A549 (cell line): ENCODE data around the gene SNX11. TPM values are rescaled to one million over a fixed set of nuclear protein-coding genes. Genes with fewer than 3 reads are reported as not detected.
A peak's percentile ranks its signal among the peaks of the same experiment; 100 is the strongest.

ENCODE experiments used
- CBX8 ChIP-seq: fragments of 200-600 bp; sonication (generic); IDR thresholded peaks from 2 replicates; pipeline ENCODE4 v1.6.1; 2016
- CHD2 ChIP-seq: fragments of 150-350 bp; IDR thresholded peaks from 2 replicates; pipeline ENCODE4 v1.6.1; 2014; ENCODE audit warnings: low read length; ENCODE audit not compliant: partially characterized antibody
- EHMT2 ChIP-seq: fragments of 200-600 bp; sonication (generic); IDR thresholded peaks from 2 replicates; pipeline ENCODE4 v1.6.1; 2016; ENCODE audit warnings: antibody characterized with exemption, low read depth, mild to moderate bottlenecking, moderate library complexity
- FOXS1 ChIP-seq: fragments of 250-450 bp; sonication (Bioruptor Pico); IDR thresholded peaks from 2 replicates; pipeline ENCODE4 v1.5.0; 2020; ENCODE audit warnings: mild to moderate bottlenecking, moderate library complexity
- HEYL ChIP-seq: fragments of 250-450 bp; sonication (Bioruptor Pico); IDR thresholded peaks from 2 replicates; pipeline ENCODE4 v1.8.0; 2021; ENCODE audit warnings: mild to moderate bottlenecking, moderate library complexity
- HOXB5 ChIP-seq: fragments of 250-450 bp; sonication (Bioruptor Pico); IDR thresholded peaks from 2 replicates; pipeline ENCODE4 v1.5.0; 2020; ENCODE audit warnings: mild to moderate bottlenecking, moderate library complexity
- JUN ChIP-seq, 2 experiments: fragments of >200 bp; sonication (Bioruptor Twin); formaldehyde crosslinking; IDR thresholded peaks; 2 replicates in 1 of 2; 3 replicates in 1 of 2; pipeline ENCODE4 v1.6.1; 2016 to 2017
- JUNB ChIP-seq: fragments of >200 bp; sonication (Bioruptor Twin); formaldehyde crosslinking; IDR thresholded peaks from 2 replicates; pipeline ENCODE4 v1.6.1; 2016
- KDM1A ChIP-seq: fragments of 200-600 bp; sonication (generic); IDR thresholded peaks from 2 replicates; pipeline ENCODE4 v1.6.1; 2016; ENCODE audit warnings: low read depth, mild to moderate bottlenecking
- MAZ ChIP-seq: fragments of 150-350 bp; IDR thresholded peaks from 2 replicates; pipeline ENCODE4 v1.6.1; 2014; ENCODE audit warnings: antibody characterized with exemption, low read depth, low read length, borderline replicate concordance
- RARB ChIP-seq: fragments of 250-450 bp; sonication (Bioruptor Pico); IDR thresholded peaks from 2 replicates; pipeline ENCODE4 v1.8.0; 2021; ENCODE audit warnings: mild to moderate bottlenecking, moderate library complexity
- RFX5 ChIP-seq: fragments of 450-650 bp; IDR thresholded peaks from 2 replicates; pipeline ENCODE4 v1.7.1; 2014; ENCODE audit warnings: antibody characterized with exemption, mild to moderate bottlenecking, moderate library complexity
- TFCP2L1 ChIP-seq: fragments of 250-450 bp; sonication (Bioruptor Pico); IDR thresholded peaks from 2 replicates; pipeline ENCODE4 v1.5.0; 2021; ENCODE audit warnings: mild to moderate bottlenecking
- TP53 ChIP-seq: fragments of 250-450 bp; sonication (Bioruptor Pico); IDR thresholded peaks from 2 replicates; pipeline ENCODE4 v1.5.0; 2021; ENCODE audit warnings: mild to moderate bottlenecking, moderate library complexity
- ZFP36 ChIP-seq: fragments of 450-650 bp; IDR thresholded peaks from 2 replicates; pipeline ENCODE4 v1.6.1; 2014; ENCODE audit warnings: borderline replicate concordance; ENCODE audit not compliant: partially characterized antibody
- polyA plus RNA-seq, 4 experiments: library from polyadenylated mRNA; depleted of rRNA in 3 of 4; stranded (reverse); fragments of >200 nt; fragmentation: RNase III in 1 of 4; extraction: RNeasy Plus Mini Kit Qiagen cat#74134 plus additional on column Dnase treatment in 1 of 4; gene quantifications; 2 replicates in 3 of 4; 3 replicates in 1 of 4; pipeline ENCODE4 v1.2.3, GENCODE V29; 2011 to 2017
- TF ChIP-seq, protein P1 (sequence below): fragments of 200-600 bp; sonication (generic); IDR thresholded peaks from 2 replicates; pipeline ENCODE4 v1.6.1; 2016; ENCODE audit warnings: antibody characterized with exemption, mild to moderate bottlenecking, moderate library complexity
- TF ChIP-seq, protein P2 (sequence below): fragments of >200 bp; sonication (Bioruptor Twin); formaldehyde crosslinking; IDR thresholded peaks from 3 replicates; pipeline ENCODE4 v1.5.1; 2016
- TF ChIP-seq, protein P3 (sequence below): IDR thresholded peaks from 2 replicates; pipeline ENCODE4 v1.6.1; 2012
- TF ChIP-seq, protein P4 (sequence below): fragments of >200 bp; sonication (Bioruptor Twin); formaldehyde crosslinking; IDR thresholded peaks from 2 replicates; pipeline ENCODE4 v1.6.1; 2016
- TF ChIP-seq, protein P5 (sequence below): fragments of 250-450 bp; sonication (Bioruptor Pico); IDR thresholded peaks from 2 replicates; pipeline ENCODE4 v1.5.0; 2021; ENCODE audit warnings: mild to moderate bottlenecking, moderate library complexity, borderline replicate concordance
- TF ChIP-seq, protein P6 (sequence below): IDR thresholded peaks from 2 replicates; pipeline ENCODE4 v1.6.1; 2012

SNX11 gene
- polyA plus RNA-seq, 2 of the 4 experiments (the other 2 are of a cell fraction) = 22.3 to 28.4 TPM

DNA sequence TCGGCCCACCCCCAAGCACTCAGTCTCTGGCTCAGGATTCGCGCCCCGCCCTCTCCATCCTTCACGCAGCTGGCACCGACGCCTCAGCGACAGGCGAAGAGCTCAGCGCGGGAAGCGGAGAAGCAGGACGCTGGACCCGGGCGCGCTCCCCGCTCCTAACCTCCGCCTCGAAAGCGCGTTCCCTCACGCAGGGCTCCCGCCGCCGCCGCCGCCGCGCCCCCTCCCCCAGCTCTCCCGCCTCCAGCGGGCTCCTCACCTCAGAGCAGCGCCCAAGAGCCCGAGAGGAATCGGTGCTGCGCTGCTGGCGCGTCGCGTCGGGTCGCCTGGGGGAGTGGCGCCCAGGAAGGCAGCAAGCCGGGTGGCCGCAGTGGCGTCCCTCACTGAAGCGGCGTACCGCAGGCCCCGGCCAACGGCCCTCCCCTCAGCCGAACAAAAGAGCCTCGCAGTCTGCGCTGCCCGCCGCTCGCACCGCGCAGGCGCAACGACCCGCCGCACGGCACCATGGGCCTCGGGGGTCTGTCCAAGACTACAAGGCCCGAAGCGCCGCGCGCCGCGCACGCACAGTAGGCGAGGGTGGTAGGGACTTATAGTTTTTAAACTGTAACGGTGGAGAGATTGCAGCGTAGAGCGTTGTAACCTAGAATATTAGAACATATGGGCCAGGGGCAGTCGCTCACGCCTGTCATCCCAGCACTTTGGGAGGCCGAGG is 6.4 kb upstream of the SNX11 start, which contains the start of gene CBX1 (continued):
- TF ChIP-seq, protein P1, sequence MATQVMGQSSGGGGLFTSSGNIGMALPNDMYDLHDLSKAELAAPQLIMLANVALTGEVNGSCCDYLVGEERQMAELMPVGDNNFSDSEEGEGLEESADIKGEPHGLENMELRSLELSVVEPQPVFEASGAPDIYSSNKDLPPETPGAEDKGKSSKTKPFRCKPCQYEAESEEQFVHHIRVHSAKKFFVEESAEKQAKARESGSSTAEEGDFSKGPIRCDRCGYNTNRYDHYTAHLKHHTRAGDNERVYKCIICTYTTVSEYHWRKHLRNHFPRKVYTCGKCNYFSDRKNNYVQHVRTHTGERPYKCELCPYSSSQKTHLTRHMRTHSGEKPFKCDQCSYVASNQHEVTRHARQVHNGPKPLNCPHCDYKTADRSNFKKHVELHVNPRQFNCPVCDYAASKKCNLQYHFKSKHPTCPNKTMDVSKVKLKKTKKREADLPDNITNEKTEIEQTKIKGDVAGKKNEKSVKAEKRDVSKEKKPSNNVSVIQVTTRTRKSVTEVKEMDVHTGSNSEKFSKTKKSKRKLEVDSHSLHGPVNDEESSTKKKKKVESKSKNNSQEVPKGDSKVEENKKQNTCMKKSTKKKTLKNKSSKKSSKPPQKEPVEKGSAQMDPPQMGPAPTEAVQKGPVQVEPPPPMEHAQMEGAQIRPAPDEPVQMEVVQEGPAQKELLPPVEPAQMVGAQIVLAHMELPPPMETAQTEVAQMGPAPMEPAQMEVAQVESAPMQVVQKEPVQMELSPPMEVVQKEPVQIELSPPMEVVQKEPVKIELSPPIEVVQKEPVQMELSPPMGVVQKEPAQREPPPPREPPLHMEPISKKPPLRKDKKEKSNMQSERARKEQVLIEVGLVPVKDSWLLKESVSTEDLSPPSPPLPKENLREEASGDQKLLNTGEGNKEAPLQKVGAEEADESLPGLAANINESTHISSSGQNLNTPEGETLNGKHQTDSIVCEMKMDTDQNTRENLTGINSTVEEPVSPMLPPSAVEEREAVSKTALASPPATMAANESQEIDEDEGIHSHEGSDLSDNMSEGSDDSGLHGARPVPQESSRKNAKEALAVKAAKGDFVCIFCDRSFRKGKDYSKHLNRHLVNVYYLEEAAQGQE = no peak
- TF ChIP-seq, protein P2, sequence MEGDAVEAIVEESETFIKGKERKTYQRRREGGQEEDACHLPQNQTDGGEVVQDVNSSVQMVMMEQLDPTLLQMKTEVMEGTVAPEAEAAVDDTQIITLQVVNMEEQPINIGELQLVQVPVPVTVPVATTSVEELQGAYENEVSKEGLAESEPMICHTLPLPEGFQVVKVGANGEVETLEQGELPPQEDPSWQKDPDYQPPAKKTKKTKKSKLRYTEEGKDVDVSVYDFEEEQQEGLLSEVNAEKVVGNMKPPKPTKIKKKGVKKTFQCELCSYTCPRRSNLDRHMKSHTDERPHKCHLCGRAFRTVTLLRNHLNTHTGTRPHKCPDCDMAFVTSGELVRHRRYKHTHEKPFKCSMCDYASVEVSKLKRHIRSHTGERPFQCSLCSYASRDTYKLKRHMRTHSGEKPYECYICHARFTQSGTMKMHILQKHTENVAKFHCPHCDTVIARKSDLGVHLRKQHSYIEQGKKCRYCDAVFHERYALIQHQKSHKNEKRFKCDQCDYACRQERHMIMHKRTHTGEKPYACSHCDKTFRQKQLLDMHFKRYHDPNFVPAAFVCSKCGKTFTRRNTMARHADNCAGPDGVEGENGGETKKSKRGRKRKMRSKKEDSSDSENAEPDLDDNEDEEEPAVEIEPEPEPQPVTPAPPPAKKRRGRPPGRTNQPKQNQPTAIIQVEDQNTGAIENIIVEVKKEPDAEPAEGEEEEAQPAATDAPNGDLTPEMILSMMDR = no peak
- TF ChIP-seq RFX5 = no peak; the same call in 1 of the 2 replicates
- TF ChIP-seq, protein P3, sequence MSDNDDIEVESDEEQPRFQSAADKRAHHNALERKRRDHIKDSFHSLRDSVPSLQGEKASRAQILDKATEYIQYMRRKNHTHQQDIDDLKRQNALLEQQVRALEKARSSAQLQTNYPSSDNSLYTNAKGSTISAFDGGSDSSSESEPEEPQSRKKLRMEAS = peak; percentile 84; the same call in 1 of the 2 replicates
- TF ChIP-seq, protein P4, sequence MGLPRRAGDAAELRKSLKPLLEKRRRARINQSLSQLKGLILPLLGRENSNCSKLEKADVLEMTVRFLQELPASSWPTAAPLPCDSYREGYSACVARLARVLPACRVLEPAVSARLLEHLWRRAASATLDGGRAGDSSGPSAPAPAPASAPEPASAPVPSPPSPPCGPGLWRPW = no peak
- no peak for TF ChIP-seq JUNB
- TF ChIP-seq TFCP2L1 (CRISPR knock-in tag) = no peak
- no peak for TF ChIP-seq CBX8
- no peak for TF ChIP-seq HEYL
- no peak for TF ChIP-seq MAZ
- TF ChIP-seq ZFP36 = peak; percentile 13
- 0 out of 2 replicates have a peak, but pooled peaks have one; percentile 62 for TF ChIP-seq KDM1A
- TF ChIP-seq JUN (IDR thresholded peaks at IDR 0.05) = peak; percentile 56 to 86; a peak in 4 of 5 replicates
- no peak for TF ChIP-seq RARB
- TF ChIP-seq HOXB5 (CRISPR knock-in tag) = peak; percentile 66; the same call in 1 of the 2 replicates
- TF ChIP-seq EHMT2 = no peak
- no peak for TF ChIP-seq TP53 (CRISPR knock-in tag)
- no peak for TF ChIP-seq FOXS1 (CRISPR knock-in tag)
- TF ChIP-seq, protein P5, sequence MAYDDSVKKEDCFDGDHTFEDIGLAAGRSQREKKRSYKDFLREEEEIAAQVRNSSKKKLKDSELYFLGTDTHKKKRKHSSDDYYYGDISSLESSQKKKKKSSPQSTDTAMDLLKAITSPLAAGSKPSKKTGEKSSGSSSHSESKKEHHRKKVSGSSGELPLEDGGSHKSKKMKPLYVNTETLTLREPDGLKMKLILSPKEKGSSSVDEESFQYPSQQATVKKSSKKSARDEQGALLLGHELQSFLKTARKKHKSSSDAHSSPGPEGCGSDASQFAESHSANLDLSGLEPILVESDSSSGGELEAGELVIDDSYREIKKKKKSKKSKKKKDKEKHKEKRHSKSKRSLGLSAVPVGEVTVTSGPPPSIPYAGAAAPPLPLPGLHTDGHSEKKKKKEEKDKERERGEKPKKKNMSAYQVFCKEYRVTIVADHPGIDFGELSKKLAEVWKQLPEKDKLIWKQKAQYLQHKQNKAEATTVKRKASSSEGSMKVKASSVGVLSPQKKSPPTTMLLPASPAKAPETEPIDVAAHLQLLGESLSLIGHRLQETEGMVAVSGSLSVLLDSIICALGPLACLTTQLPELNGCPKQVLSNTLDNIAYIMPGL (CRISPR knock-in tag) = no peak
- no peak for TF ChIP-seq CHD2
- TF ChIP-seq, protein P6, sequence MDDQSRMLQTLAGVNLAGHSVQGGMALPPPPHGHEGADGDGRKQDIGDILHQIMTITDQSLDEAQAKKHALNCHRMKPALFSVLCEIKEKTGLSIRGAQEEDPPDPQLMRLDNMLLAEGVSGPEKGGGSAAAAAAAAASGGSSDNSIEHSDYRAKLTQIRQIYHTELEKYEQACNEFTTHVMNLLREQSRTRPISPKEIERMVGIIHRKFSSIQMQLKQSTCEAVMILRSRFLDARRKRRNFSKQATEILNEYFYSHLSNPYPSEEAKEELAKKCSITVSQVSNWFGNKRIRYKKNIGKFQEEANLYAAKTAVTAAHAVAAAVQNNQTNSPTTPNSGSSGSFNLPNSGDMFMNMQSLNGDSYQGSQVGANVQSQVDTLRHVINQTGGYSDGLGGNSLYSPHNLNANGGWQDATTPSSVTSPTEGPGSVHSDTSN = no peak
- TF ChIP-seq, all 56 proteins: peak for 11
